Epithelial cell of proximal tubule (primary cell): ENCODE data around the gene EPHA8. TPM values are rescaled to one million over a fixed set of nuclear protein-coding genes. Genes with fewer than 3 reads are reported as not detected.

ENCODE experiments used
- DNase-seq: peaks from one replicate; pipeline ENCODE4 v3.0.0-alpha.2; 2011; ENCODE audit warnings: low read depth
- H3K4me3 ChIP-seq: 2 replicates; pipeline ENCODE4 v1.5.1; 2011; ENCODE audit warnings: low read depth, mild to moderate bottlenecking, low read length
- total RNA-seq: library from RNA; depleted of rRNA; stranded (reverse); fragments of >200 nt; gene quantifications from 2 replicates; pipeline ENCODE4 v1.2.3, GENCODE V29; 2015
- TF ChIP-seq, protein P1 (sequence below): conservative IDR thresholded peaks from 2 replicates; pipeline ENCODE4 v1.5.1; 2012; ENCODE audit warnings: low read depth, mild to moderate bottlenecking, low read length

The EPHA8 gene
- total RNA-seq, 1 donor from 2014 or later = not detected

- H3K4me3 ChIP-seq = no peak overlapping the region
- no peak for DNase-seq
- TF ChIP-seq, protein P1, sequence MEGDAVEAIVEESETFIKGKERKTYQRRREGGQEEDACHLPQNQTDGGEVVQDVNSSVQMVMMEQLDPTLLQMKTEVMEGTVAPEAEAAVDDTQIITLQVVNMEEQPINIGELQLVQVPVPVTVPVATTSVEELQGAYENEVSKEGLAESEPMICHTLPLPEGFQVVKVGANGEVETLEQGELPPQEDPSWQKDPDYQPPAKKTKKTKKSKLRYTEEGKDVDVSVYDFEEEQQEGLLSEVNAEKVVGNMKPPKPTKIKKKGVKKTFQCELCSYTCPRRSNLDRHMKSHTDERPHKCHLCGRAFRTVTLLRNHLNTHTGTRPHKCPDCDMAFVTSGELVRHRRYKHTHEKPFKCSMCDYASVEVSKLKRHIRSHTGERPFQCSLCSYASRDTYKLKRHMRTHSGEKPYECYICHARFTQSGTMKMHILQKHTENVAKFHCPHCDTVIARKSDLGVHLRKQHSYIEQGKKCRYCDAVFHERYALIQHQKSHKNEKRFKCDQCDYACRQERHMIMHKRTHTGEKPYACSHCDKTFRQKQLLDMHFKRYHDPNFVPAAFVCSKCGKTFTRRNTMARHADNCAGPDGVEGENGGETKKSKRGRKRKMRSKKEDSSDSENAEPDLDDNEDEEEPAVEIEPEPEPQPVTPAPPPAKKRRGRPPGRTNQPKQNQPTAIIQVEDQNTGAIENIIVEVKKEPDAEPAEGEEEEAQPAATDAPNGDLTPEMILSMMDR = no peak
These were observed 25.7 kb downstream of the EPHA8 start for GRCh38 chr1:22588899-22589422.

- DNase-seq = no peak
- no peak overlapping the region for H3K4me3 ChIP-seq
- TF ChIP-seq, protein P1 = no peak
These were observed 28.3 kb downstream of the EPHA8 start for GRCh38 chr1:22591576-22591975.

- H3K4me3 ChIP-seq = no peak overlapping the region
- TF ChIP-seq, protein P1 = no peak
- DNase-seq = no peak
These were observed 28.8 kb downstream of the EPHA8 start for GRCh38 chr1:22592051-22592450.

- no peak overlapping the region for H3K4me3 ChIP-seq
- TF ChIP-seq, protein P1 = no peak
- no peak for DNase-seq
These were observed 29.9 kb downstream of the EPHA8 start for GRCh38 chr1:22592919-22593790.

GRCh38 chr1:22594396-22594795, 31.1 kb downstream of the EPHA8 start:
- TF ChIP-seq, protein P1 = no peak
- DNase-seq = no peak
- H3K4me3 ChIP-seq = no peak overlapping the region

- DNase-seq = no peak
- H3K4me3 ChIP-seq = no peak overlapping the region
- TF ChIP-seq, protein P1 = no peak
These were observed 31.8 kb downstream of the EPHA8 start for GRCh38 chr1:22595108-22595507.
